HEK293 (cell line): Measurements from ENCODE around the gene APOC1.
A peak's percentile ranks its signal among the peaks of the same experiment; 100 is the strongest.

Experiments
- CTCF ChIA-PET: fragments of 350-600 bp; formaldehyde crosslinking; extraction: SDS; loops from one replicate; lab custom pipeline; 2021; ENCODE audit warnings: antibody characterized with exemption; lab: Yijun Ruan, JAX
- POLR2A ChIA-PET: fragments of 300-600 bp; formaldehyde crosslinking; extraction: SDS; loops from one replicate; lab custom pipeline; 2020; ENCODE audit warnings: antibody characterized with exemption, inconsistent platforms; lab: Yijun Ruan, JAX
- H3K27ac ChIP-seq: fragments of 200-500 bp; sonication (Bioruptor generic); 2 replicates; pipeline ENCODE4 v1.5.1; 2014; ENCODE audit warnings: low read depth, low read length, control low read depth, inconsistent platforms; ENCODE audit errors: extremely low read depth
- H3K36me3 ChIP-seq, 2 experiments: fragments of 200-500 bp in 1 of 2; sonication (Bioruptor generic) in 1 of 2; 1 replicate in 1 of 2; 2 replicates in 1 of 2; pipeline ENCODE4 v1.5.1; 2014 to 2017; ENCODE audit warnings: inconsistent platforms in 2 of 2, low read length in 2 of 2; ENCODE audit not compliant: control insufficient read depth in 2 of 2, insufficient read depth in 1 of 2
- H3K4me1 ChIP-seq: fragments of 200-500 bp; sonication (Bioruptor generic); 2 replicates; pipeline ENCODE4 v1.5.1; 2014; ENCODE audit warnings: mild to moderate bottlenecking, low read length, inconsistent platforms; ENCODE audit not compliant: control insufficient read depth, insufficient read depth
- H3K4me3 ChIP-seq: 2 replicates; pipeline ENCODE4 v1.5.1; 2011; ENCODE audit warnings: low read depth, mild to moderate bottlenecking, control low read depth, low read length, moderate library complexity
- H3K9me3 ChIP-seq: fragments of 200-500 bp; sonication (Bioruptor generic); 2 replicates; pipeline ENCODE4 v1.5.1; 2014; ENCODE audit warnings: low read depth, low read length, inconsistent platforms; ENCODE audit not compliant: control insufficient read depth, insufficient read depth
- BCL11A ChIP-seq: fragments of 450-650 bp; formaldehyde crosslinking; IDR thresholded peaks from 2 replicates; pipeline ENCODE4 v1.5.1; 2016; ENCODE audit warnings: low read depth, missing biosample characterization, missing genetic modification characterization
- GFI1B ChIP-seq: fragments of 450-650 bp; formaldehyde crosslinking; IDR thresholded peaks from 2 replicates; pipeline ENCODE4 v1.5.1; 2016; ENCODE audit warnings: missing biosample characterization, missing genetic modification characterization
- GLIS2 ChIP-seq: fragments of 450-650 bp; formaldehyde crosslinking; IDR thresholded peaks from 2 replicates; pipeline ENCODE4 v1.5.1; 2016; ENCODE audit warnings: missing biosample characterization, missing genetic modification characterization
- KLF1 ChIP-seq: fragments of 450-650 bp; formaldehyde crosslinking; IDR thresholded peaks from 2 replicates; pipeline ENCODE4 v1.5.1; 2016; ENCODE audit warnings: missing biosample characterization, missing genetic modification characterization
- KLF8 ChIP-seq: fragments of 450-650 bp; formaldehyde crosslinking; IDR thresholded peaks from 2 replicates; pipeline ENCODE4 v1.5.1; 2016; ENCODE audit warnings: missing biosample characterization, missing genetic modification characterization
- RBAK ChIP-seq: fragments of 450-650 bp; formaldehyde crosslinking; IDR thresholded peaks from 2 replicates; pipeline ENCODE4 v1.5.1; 2016; ENCODE audit warnings: missing biosample characterization, missing genetic modification characterization
- REPIN1 ChIP-seq: fragments of 450-650 bp; formaldehyde crosslinking; IDR thresholded peaks from 2 replicates; pipeline ENCODE4 v1.5.1; 2017; ENCODE audit warnings: missing biosample characterization, missing genetic modification characterization, low read depth
- ZBTB1 ChIP-seq: fragments of 450-650 bp; formaldehyde crosslinking; IDR thresholded peaks from 2 replicates; pipeline ENCODE4 v1.5.1; 2016; ENCODE audit warnings: missing biosample characterization, missing genetic modification characterization
- ZNF133 ChIP-seq: fragments of 450-650 bp; formaldehyde crosslinking; IDR thresholded peaks from 2 replicates; pipeline ENCODE4 v1.5.1; 2016; ENCODE audit warnings: missing biosample characterization, missing genetic modification characterization
- ZNF266 ChIP-seq: fragments of 450-650 bp; formaldehyde crosslinking; IDR thresholded peaks from 2 replicates; pipeline ENCODE4 v1.5.1; 2016; ENCODE audit warnings: missing biosample characterization, missing genetic modification characterization, low read depth
- ZNF404 ChIP-seq: fragments of 450-650 bp; formaldehyde crosslinking; IDR thresholded peaks from 2 replicates; pipeline ENCODE4 v1.5.1; 2017; ENCODE audit warnings: missing biosample characterization, missing genetic modification characterization
- ZNF416 ChIP-seq: fragments of 450-650 bp; formaldehyde crosslinking; IDR thresholded peaks from 2 replicates; pipeline ENCODE4 v1.5.1; 2016; ENCODE audit warnings: missing biosample characterization, missing genetic modification characterization
- ZNF521 ChIP-seq: fragments of 450-650 bp; formaldehyde crosslinking; IDR thresholded peaks from 2 replicates; pipeline ENCODE4 v1.5.1; 2017; ENCODE audit warnings: missing biosample characterization, mild to moderate bottlenecking, missing genetic modification characterization
- ZNF549 ChIP-seq: fragments of 450-650 bp; IDR thresholded peaks from 2 replicates; pipeline ENCODE4 v1.5.1; 2018; ENCODE audit warnings: missing biosample characterization, missing genetic modification characterization, mild to moderate bottlenecking, inconsistent platforms, moderate library complexity
- ZNF558 ChIP-seq: fragments of 450-650 bp; formaldehyde crosslinking; IDR thresholded peaks from 2 replicates; pipeline ENCODE4 v1.5.1; 2016; ENCODE audit warnings: missing biosample characterization, missing genetic modification characterization
- ZNF596 ChIP-seq: fragments of 450-650 bp; IDR thresholded peaks from 2 replicates; pipeline ENCODE4 v1.5.0; 2018; ENCODE audit warnings: missing biosample characterization, mild to moderate bottlenecking, missing genetic modification characterization, moderate library complexity
- ZNF621 ChIP-seq: fragments of 450-650 bp; formaldehyde crosslinking; IDR thresholded peaks from 2 replicates; pipeline ENCODE4 v1.5.1; 2017; ENCODE audit warnings: missing biosample characterization, missing genetic modification characterization
- ZNF658 ChIP-seq: fragments of 450-650 bp; formaldehyde crosslinking; IDR thresholded peaks from 2 replicates; pipeline ENCODE4; 2016; ENCODE audit warnings: missing biosample characterization, missing genetic modification characterization
- ZNF670 ChIP-seq: fragments of 450-650 bp; formaldehyde crosslinking; IDR thresholded peaks from 2 replicates; pipeline ENCODE4 v1.5.1; 2016; ENCODE audit warnings: missing biosample characterization, missing genetic modification characterization, low read depth
- ZSCAN30 ChIP-seq: fragments of 450-650 bp; IDR thresholded peaks from 2 replicates; pipeline ENCODE4 v1.5.1; 2018; ENCODE audit warnings: missing biosample characterization, mild to moderate bottlenecking, missing genetic modification characterization, moderate library complexity
- TF ChIP-seq, protein P1 (sequence below): fragments of 450-650 bp; formaldehyde crosslinking; IDR thresholded peaks from 2 replicates; pipeline ENCODE4 v1.5.1; 2016; ENCODE audit warnings: missing biosample characterization, missing genetic modification characterization
- TF ChIP-seq, protein P2 (sequence below): fragments of 450-650 bp; IDR thresholded peaks from 2 replicates; pipeline ENCODE4 v1.5.1; 2018; ENCODE audit warnings: missing biosample characterization, mild to moderate bottlenecking, missing genetic modification characterization
- TF ChIP-seq, protein P3 (sequence below): fragments of 450-650 bp; IDR thresholded peaks from 2 replicates; pipeline ENCODE4 v1.5.1; 2018; ENCODE audit warnings: missing biosample characterization, missing genetic modification characterization
- TF ChIP-seq, protein P4 (sequence below): fragments of 450-650 bp; formaldehyde crosslinking; IDR thresholded peaks from 2 replicates; pipeline ENCODE4 v1.5.1; 2017; ENCODE audit warnings: missing biosample characterization, missing genetic modification characterization
- TF ChIP-seq, protein P5 (sequence below): fragments of 450-650 bp; formaldehyde crosslinking; IDR thresholded peaks from 2 replicates; pipeline ENCODE4 v1.5.1; 2016; ENCODE audit warnings: missing biosample characterization, missing genetic modification characterization, low read depth

Gene APOC1

DNA sequence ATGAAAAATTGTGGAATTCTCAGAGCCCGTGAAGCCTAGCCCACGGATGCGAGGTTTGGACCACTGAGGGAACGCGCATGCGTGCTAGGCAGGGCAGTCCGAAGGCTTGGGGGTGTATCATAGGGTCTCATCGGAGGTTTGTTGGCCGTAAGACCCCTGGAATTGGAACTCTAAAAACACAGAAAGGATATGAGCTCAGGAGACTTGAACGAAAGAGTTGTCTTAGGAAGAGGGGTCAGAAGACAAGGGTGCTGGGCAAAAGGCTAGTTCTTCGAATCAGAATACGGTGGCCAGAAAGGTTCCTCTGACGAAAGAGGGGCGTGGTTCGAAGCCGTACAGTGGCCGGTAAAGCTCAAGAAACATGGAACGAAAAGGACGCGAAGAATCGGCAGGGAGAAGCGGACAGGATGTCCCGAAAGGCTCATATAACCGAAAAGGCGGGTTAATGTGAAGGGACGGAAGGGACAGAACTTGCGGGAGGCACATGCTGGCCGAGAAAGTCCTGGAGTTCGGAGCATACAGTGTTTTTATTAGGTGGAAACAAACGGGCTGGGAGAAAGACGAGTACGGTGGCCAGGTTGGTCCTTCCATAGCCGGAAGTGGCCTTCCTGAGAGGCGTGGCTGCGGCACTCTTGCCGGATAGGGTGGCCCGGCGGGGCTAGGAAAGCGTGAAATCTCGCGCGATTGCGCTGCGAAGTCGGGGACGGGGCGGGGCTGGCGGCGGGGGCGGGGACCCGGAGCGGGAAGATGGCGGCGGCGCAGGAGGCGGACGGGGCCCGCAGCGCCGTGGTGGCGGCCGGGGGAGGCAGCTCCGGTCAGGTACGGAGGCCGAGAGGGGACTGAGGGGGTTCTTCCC lies 40.5 kb downstream of the APOC1 start, which contains the start of gene CLPTM1:
Gene CLPTM1 (plus strand): TSS at position 732 of the 856 bp plus-strand sequence. CDS start 16 bp downstream, at position 748.
- Histone ChIP-seq H3K4me1 (peaks cover 13% of the 10 kb centered on the region), H3K9me3 (no peaks in the 10 kb centered on the region), H3K27ac (peak within 1 kb of the TSS; percentile 74), H3K4me3 (peak within 1 kb of the TSS; percentile 79), H3K36me3 (peaks cover 13 to 19% of the 10 kb centered on the region in 2 experiments; a peak in 2 of 3 replicates)
- CTCF ChIA-PET, result interaction anchor here (0.5 to 5.1 kb wide), 10 partner anchors 18 to 265 kb away, joined by 3 to 101 read pairs (median 4); partner anchors contain the start of genes APOE and NECTIN2
- POLR2A ChIA-PET, result interaction anchor here (0.5 to 2.1 kb wide), 17 partner anchors 12 to 291 kb away, joined by 3 to 14 read pairs (median 4); partner anchors contain the start of genes BLOC1S3, EXOC3L2, GEMIN7 and TOMM40
- TF ChIP-seq ZNF404 (tag by site-specific recombination) (no peak), KLF1 (tag by site-specific recombination) (peak; percentile 89), ZBTB1 (tag by site-specific recombination) (no peak), GFI1B (no peak), ZNF558 (tag by site-specific recombination) (peak; percentile 59), ZSCAN30 (tag by site-specific recombination) (peak; percentile 70; the same call in 1 of the 2 replicates), ZNF521 (tag by site-specific recombination) (no peak), RBAK (tag by site-specific recombination) (no peak), BCL11A (tag by site-specific recombination) (peak; percentile 48; the same call in 1 of the 2 replicates), ZNF416 (no peak), KLF8 (tag by site-specific recombination) (peak; percentile 97), REPIN1 (tag by site-specific recombination) (no peak), ZNF621 (tag by site-specific recombination) (no peak), ZNF596 (no peak), GLIS2 (tag by site-specific recombination) (no peak), ZNF658 (tag by site-specific recombination) (no peak), ZNF549 (tag by site-specific recombination) (no peak), ZNF266 (tag by site-specific recombination) (no peak), ZNF133 (no peak), ZNF670 (no peak)
- TF ChIP-seq, protein P1, sequence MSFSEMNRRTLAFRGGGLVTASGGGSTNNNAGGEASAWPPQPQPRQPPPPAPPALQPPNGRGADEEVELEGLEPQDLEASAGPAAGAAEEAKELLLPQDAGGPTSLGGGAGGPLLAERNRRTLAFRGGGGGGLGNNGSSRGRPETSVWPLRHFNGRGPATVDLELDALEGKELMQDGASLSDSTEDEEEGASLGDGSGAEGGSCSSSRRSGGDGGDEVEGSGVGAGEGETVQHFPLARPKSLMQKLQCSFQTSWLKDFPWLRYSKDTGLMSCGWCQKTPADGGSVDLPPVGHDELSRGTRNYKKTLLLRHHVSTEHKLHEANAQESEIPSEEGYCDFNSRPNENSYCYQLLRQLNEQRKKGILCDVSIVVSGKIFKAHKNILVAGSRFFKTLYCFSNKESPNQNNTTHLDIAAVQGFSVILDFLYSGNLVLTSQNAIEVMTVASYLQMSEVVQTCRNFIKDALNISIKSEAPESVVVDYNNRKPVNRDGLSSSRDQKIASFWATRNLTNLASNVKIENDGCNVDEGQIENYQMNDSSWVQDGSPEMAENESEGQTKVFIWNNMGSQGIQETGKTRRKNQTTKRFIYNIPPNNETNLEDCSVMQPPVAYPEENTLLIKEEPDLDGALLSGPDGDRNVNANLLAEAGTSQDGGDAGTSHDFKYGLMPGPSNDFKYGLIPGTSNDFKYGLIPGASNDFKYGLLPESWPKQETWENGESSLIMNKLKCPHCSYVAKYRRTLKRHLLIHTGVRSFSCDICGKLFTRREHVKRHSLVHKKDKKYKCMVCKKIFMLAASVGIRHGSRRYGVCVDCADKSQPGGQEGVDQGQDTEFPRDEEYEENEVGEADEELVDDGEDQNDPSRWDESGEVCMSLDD (tag by site-specific recombination), result 0 out of 2 replicates have a peak, but pooled peaks have one; percentile 44
- TF ChIP-seq, protein P2, sequence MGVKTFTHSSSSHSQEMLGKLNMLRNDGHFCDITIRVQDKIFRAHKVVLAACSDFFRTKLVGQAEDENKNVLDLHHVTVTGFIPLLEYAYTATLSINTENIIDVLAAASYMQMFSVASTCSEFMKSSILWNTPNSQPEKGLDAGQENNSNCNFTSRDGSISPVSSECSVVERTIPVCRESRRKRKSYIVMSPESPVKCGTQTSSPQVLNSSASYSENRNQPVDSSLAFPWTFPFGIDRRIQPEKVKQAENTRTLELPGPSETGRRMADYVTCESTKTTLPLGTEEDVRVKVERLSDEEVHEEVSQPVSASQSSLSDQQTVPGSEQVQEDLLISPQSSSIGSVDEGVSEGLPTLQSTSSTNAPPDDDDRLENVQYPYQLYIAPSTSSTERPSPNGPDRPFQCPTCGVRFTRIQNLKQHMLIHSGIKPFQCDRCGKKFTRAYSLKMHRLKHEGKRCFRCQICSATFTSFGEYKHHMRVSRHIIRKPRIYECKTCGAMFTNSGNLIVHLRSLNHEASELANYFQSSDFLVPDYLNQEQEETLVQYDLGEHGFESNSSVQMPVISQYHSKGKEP (tag by site-specific recombination), result no peak
- TF ChIP-seq, protein P3, sequence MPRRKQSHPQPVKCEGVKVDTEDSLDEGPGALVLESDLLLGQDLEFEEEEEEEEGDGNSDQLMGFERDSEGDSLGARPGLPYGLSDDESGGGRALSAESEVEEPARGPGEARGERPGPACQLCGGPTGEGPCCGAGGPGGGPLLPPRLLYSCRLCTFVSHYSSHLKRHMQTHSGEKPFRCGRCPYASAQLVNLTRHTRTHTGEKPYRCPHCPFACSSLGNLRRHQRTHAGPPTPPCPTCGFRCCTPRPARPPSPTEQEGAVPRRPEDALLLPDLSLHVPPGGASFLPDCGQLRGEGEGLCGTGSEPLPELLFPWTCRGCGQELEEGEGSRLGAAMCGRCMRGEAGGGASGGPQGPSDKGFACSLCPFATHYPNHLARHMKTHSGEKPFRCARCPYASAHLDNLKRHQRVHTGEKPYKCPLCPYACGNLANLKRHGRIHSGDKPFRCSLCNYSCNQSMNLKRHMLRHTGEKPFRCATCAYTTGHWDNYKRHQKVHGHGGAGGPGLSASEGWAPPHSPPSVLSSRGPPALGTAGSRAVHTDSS (tag by site-specific recombination), result no peak
- TF ChIP-seq, protein P4, sequence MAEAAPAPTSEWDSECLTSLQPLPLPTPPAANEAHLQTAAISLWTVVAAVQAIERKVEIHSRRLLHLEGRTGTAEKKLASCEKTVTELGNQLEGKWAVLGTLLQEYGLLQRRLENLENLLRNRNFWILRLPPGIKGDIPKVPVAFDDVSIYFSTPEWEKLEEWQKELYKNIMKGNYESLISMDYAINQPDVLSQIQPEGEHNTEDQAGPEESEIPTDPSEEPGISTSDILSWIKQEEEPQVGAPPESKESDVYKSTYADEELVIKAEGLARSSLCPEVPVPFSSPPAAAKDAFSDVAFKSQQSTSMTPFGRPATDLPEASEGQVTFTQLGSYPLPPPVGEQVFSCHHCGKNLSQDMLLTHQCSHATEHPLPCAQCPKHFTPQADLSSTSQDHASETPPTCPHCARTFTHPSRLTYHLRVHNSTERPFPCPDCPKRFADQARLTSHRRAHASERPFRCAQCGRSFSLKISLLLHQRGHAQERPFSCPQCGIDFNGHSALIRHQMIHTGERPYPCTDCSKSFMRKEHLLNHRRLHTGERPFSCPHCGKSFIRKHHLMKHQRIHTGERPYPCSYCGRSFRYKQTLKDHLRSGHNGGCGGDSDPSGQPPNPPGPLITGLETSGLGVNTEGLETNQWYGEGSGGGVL (tag by site-specific recombination), result no peak
- TF ChIP-seq, protein P5, sequence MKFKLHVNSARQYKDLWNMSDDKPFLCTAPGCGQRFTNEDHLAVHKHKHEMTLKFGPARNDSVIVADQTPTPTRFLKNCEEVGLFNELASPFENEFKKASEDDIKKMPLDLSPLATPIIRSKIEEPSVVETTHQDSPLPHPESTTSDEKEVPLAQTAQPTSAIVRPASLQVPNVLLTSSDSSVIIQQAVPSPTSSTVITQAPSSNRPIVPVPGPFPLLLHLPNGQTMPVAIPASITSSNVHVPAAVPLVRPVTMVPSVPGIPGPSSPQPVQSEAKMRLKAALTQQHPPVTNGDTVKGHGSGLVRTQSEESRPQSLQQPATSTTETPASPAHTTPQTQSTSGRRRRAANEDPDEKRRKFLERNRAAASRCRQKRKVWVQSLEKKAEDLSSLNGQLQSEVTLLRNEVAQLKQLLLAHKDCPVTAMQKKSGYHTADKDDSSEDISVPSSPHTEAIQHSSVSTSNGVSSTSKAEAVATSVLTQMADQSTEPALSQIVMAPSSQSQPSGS (tag by site-specific recombination), result no peak
